ENCODE results near the gene LLGL2.

Gene LLGL2

DNA sequence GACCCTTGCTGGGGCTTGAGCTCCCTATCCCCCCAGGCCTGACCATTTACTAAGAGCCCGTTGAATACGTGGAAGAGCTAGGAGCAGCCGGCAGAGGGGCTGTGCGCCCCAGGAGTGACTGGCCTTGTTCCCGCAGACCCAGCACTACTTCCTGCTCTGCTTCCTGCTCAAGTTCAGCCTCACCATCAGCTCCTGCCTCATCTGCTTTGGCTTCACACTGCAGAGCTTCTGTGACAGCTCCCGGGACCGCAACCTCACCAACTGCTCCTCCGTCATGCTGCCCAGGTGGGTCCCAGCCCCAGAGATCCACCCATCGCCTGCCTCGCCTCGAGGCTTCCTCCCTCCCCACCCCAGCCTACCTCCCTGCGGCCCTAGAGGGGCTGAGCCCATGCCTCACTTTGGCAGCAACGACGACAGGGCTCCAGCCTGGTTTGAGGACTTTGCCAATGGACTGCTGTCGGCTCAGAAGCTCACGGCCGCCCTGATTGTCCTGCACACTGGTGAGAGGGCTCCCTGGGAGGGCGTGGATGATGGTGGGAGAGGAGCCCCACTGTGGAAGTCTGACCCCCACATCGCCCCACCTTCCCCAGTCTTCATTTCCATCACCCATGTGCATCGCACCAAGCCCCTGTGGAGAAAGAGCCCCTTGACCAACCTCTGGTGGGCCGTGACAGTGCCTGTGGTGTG lies 27.3 kb upstream of the LLGL2 start:
- Mint-ChIP-seq H3K27ac (no peak overlapping the region), H3K9me3 (no peaks in the 10 kb centered on the region), H3K36me3 (ENCODE audit: insufficient read depth) (peaks cover 6% of the 10 kb centered on the region), H3K4me1 (ENCODE audit: low read depth in 2 of 2) (peaks cover 0 to 2% of the 10 kb centered on the region in 2 donors), H3K27me3 (no peaks in the 10 kb centered on the region), H3K4me3 (no peak overlapping the region)
- DNase-seq, result no peak
- ATAC-seq (replicated peaks), result no peak

DNA sequence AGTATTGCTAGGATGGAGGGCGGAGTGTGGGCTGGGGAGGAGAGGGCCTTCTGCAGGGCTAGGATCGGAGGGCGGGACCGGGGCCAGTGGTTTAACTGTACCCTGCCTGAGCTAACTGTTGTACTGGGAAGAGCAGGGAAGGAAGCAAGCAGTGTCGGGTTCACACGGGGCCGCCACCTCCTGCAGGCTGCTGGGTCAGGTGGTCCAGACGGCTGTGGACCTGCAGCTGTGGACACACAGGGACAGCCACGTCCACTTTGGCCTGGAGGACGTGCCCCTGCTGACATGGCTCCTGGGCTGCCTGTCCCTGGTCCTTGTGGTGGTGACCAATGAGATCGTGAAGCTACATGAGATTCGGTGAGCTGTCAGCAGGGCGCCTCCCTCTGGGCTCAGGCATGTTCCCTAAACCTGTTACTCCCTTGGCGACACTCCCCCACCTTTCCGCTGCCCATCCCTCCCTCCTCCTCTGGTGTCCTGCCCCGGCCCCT lies 26.7 kb upstream of the LLGL2 start:
- H3K9me3 Mint-ChIP-seq, result no peaks in the 10 kb centered on the region
- H3K27me3 Mint-ChIP-seq, result no peaks in the 10 kb centered on the region
- peaks cover 0 to 2% of the 10 kb centered on the region in 2 donors for H3K4me1 Mint-ChIP-seq (ENCODE audit: low read depth in 2 of 2)
- ATAC-seq (replicated peaks) (no peak), DNase-seq (no peak)
- H3K27ac Mint-ChIP-seq, result no peak overlapping the region
- no peak overlapping the region for H3K4me3 Mint-ChIP-seq
- peaks cover 6% of the 10 kb centered on the region for H3K36me3 Mint-ChIP-seq (ENCODE audit: insufficient read depth)

DNA sequence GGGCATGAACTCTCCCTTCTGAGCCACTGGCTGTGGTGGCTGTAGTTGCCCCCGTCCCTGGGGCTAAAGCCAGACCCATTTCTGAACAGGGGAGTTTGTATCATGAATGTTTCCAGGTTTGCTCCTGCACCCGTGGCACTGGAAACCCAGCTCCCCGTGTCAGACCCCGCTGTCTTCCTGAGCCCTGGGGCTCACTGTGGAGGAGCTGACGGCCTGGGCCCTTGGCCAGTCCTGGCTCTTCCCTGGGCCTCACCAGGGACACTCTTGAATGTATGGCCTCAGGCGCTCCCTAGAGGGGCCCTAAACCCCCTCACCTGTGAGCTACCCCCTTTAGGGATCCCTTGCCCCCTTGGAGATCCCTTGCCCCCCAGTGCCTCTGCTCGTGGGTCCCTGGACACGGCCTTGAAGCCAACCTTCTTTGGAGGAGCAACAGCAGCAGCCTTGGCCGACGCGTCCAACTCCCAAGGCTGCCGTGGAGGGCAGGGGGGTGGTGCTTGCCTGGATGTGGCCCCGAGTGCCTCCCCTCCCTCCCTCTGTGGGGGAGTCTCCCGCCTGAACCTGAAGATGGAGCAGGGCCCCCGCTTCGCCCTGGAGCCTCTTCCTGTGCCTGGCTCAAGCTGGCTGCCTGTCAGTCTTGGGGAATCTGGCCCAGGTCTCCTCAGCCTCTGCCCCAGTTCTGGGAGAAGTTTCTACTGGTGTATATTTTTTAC lies 26.0 kb upstream of the LLGL2 start:
- Mint-ChIP-seq H3K27ac (peak overlapping the region in 1 of 2 donors; percentile 29), H3K4me1 (ENCODE audit: low read depth in 2 of 2) (peaks cover 4 to 5% of the 10 kb centered on the region in 2 donors), H3K27me3 (no peaks in the 10 kb centered on the region), H3K4me3 (no peak overlapping the region), H3K36me3 (ENCODE audit: insufficient read depth) (peaks cover 6% of the 10 kb centered on the region), H3K9me3 (no peaks in the 10 kb centered on the region)
- DNase-seq, result no peak
- no peak for ATAC-seq (replicated peaks)

DNA sequence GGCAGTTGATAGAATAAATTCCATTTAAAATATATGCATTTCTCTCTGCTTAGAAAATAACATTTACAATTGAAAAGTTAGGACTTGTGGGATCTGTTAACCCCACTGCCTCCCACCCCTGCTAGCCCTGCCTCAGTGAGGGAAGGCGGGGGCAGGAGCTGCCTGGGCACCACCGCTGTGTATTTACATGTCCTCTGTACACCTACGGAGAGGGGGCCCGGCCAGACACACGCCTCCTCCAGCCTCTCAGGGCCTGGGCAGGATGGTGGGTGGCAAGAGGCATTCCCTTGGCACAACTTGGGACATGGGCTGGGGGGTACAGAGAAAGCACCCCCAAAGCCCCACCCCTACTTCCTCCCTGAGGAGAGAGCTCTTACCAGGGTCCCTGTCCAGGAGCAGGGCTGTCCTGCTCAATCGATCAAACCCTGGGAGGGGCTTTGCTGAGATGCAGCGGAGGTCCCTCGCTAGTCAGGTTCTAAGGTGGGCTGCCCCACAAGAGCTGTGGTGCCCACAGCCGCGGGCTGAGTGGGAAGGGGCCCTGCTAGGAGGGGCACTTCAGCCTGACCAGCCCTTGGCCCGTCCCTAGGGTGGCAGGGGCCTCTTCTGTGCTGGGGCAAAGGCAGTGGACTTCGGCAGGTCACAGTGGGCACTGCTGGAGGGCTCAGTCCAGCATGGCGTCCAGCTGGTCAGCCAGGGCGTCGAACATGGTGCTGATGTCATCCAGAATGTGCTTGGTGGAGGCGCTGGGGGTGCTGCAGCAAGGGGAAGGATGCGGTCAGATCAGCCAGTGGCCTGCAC lies 24.9 kb upstream of the LLGL2 start:
- Mint-ChIP-seq H3K4me1 (ENCODE audit: low read depth in 2 of 2) (peaks cover 5% of the 10 kb centered on the region in 2 donors), H3K4me3 (no peak overlapping the region), H3K36me3 (ENCODE audit: insufficient read depth) (peaks cover 3% of the 10 kb centered on the region), H3K27me3 (no peaks in the 10 kb centered on the region), H3K27ac (peak overlapping the region in 1 of 2 donors; percentile 46), H3K9me3 (no peaks in the 10 kb centered on the region)
- DNase-seq (no peak), ATAC-seq (replicated peaks) (no peak)

DNA sequence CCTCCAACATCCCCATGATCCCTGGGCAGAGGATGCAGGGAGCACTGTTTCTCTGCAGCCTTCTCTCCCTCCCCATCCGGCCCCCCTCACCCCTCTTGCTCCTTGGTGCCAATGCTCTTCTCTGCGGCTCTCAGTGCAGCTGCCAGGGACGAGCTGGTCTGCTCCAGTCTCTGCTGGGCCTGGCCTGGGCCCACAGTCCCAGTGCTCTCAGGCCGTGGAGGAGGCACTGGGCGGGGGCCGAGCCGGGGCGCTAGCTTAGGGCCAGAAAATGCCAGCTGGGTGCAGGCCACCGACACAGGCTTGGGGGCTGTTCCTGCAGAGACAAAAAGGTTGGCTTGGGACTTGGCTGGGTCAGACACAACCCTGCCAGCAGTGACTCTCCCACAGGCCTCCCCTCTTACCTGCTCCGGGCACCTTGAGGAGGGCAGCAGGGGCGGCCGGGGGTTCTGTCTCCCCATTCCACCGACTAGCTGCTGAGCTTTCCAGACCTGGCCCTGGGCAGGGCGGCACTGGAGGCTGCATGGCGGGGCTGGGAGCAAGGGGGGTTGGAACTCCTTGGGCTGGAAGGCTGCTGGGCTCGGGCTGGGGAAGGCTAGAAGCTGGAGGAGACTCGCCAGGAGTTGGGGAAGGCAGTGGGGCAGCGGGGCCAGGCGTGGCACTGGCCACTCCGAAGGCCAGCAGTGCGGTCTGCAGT lies 24.0 kb upstream of the LLGL2 start:
- H3K27ac Mint-ChIP-seq, result peak overlapping the region; percentile 15 to 46
- H3K36me3 Mint-ChIP-seq (ENCODE audit: insufficient read depth), result peaks cover 3% of the 10 kb centered on the region
- no peak overlapping the region for H3K4me3 Mint-ChIP-seq
- H3K27me3 Mint-ChIP-seq, result no peaks in the 10 kb centered on the region
- no peaks in the 10 kb centered on the region for H3K9me3 Mint-ChIP-seq
- DNase-seq (no peak), ATAC-seq (replicated peaks) (no peak)
- H3K4me1 Mint-ChIP-seq (ENCODE audit: low read depth in 2 of 2), result peaks cover 5% of the 10 kb centered on the region in 2 donors

DNA sequence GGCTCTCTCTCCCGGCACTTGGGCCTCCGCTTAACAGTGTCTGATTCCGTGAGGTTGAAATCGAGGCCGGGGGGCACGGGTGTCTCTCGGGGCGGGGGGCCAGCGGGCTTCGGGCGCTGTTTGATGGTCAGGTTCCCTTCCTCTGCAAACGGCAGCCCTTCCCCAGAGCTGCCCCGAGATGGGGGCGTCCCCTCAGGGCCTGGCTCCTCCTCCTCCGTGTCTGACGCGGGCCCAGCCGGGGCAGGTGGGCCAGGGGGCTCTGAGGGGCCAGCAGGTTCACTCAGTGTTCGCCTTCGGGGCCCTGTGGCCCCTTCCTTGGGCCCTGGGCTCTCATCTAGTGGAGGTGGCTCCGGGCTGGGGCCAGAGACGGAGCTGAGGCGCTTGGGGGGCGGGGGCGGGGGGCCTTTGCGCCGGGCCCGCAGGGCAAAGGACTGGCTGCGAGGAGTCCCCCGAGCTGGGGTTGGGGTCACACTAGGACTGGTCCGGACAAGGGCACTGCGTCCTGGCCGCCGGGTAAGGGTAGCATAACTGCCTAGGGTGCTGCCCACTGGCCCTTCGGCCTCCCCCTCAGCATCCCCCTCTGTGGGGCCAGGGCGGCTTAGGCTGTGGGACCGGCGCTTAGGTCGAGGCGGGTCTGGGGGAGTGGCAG lies 23.3 kb upstream of the LLGL2 start:
- Mint-ChIP-seq H3K4me1 (ENCODE audit: low read depth in 2 of 2) (peaks cover 5% of the 10 kb centered on the region in 2 donors), H3K27ac (no peak overlapping the region), H3K36me3 (ENCODE audit: insufficient read depth) (peaks cover 3% of the 10 kb centered on the region), H3K4me3 (no peak overlapping the region), H3K9me3 (no peaks in the 10 kb centered on the region), H3K27me3 (no peaks in the 10 kb centered on the region)
- ATAC-seq (replicated peaks) (no peak), DNase-seq (no peak)

DNA sequence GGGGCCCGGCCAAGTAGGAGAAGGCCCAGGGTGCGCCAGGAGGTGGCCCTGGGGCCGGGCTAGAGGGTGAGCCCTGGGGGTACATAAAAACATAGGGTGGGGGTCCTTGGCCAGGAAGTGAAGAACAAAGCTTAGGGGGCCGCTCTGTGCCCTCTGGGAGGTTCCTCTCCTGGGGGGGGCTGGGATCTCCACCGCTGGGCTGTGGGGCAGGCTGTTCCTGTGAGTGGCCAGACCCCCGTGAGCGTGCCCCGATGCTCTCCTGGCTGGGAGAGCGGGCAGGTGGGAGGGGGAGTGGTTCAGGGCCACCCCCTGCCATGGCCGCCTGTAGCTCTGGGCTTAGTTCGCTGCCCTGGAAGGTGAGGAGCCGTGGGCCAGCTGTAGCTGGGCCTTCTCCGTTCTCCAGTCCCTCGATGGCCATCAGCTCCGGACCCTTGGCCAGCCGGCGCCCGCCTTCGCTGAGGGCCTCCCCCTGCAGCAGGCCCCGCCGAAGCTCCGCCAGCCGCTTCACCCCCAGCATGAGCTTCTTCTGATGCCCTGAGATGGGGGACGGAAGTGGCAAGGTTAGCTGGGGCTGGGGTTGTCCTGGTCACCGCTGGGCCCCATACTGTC lies 22.7 kb upstream of the LLGL2 start:
- no peak for DNase-seq
- peaks cover 3 to 5% of the 10 kb centered on the region in 2 donors for H3K4me1 Mint-ChIP-seq (ENCODE audit: low read depth in 2 of 2)
- H3K36me3 Mint-ChIP-seq (ENCODE audit: insufficient read depth), result no peaks in the 10 kb centered on the region
- no peaks in the 10 kb centered on the region for H3K9me3 Mint-ChIP-seq
- no peak overlapping the region for H3K27ac Mint-ChIP-seq
- no peaks in the 10 kb centered on the region for H3K27me3 Mint-ChIP-seq
- ATAC-seq (replicated peaks), result no peak
- H3K4me3 Mint-ChIP-seq, result no peak overlapping the region

DNA sequence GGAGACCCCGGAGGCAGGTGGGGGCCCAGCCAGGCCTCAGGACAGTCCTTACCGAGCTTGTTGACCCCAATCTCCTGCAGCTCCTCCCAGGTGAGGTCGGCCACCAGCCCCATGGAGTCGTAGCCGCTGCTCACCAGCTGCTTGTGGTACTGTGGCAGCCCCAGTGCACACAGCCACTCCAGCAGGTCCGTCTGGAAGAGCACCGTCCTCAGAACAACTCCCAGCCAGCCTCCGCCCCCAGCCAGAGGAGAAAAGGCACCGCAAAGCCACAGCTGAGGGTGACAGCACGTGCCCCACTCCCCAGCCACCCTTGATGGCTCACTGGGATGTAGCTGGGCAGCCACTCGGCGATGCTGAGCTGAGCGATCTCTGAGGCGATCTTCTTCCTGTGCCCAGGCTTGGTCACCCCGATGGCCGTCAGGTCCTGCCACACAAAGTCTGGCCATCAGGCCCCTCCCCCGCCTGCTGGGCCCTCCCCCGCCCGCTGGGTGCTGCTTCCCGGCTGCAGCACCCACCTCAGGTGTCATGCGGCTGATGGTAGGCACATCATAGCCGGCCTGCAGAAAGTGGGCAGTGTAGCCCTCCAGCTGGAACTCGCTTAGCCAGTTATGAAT lies 22.1 kb upstream of the LLGL2 start:
- Mint-ChIP-seq H3K27me3 (no peaks in the 10 kb centered on the region), H3K4me3 (no peak overlapping the region), H3K36me3 (ENCODE audit: insufficient read depth) (no peaks in the 10 kb centered on the region), H3K9me3 (no peaks in the 10 kb centered on the region), H3K27ac (no peak overlapping the region), H3K4me1 (ENCODE audit: low read depth in 2 of 2) (peaks cover 3 to 5% of the 10 kb centered on the region in 2 donors)
- ATAC-seq (replicated peaks) (peak; percentile 2), DNase-seq (no peak)

DNA sequence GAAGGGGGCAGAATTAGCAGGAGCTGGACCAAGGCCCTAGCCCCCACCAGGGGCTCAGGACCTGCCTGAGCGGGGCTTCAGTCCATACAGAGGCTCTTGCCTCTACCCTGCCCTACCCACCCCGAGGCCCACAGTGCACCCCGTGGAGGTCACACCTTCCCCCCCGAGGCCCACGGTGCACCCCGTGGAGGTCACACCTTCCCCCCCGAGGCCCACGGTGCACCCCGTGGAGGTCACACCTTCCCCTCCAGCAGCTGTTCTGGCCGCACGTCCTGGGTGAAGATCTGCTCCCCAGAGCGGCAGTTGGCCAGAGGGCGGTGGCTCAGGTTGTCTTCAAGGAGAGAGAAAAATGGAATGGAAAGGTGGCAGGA lies 21.5 kb upstream of the LLGL2 start:
- peak in 2 of 3 experiments; percentile 23 to 32 for DNase-seq
- Mint-ChIP-seq H3K36me3 (ENCODE audit: insufficient read depth) (no peaks in the 10 kb centered on the region), H3K27ac (no peak overlapping the region), H3K9me3 (no peaks in the 10 kb centered on the region), H3K4me1 (ENCODE audit: low read depth in 2 of 2) (peaks cover 3 to 5% of the 10 kb centered on the region in 2 donors), H3K27me3 (no peaks in the 10 kb centered on the region), H3K4me3 (peak overlapping the region; percentile 49 to 55)
- peak; percentile 92 for ATAC-seq (replicated peaks)

DNA sequence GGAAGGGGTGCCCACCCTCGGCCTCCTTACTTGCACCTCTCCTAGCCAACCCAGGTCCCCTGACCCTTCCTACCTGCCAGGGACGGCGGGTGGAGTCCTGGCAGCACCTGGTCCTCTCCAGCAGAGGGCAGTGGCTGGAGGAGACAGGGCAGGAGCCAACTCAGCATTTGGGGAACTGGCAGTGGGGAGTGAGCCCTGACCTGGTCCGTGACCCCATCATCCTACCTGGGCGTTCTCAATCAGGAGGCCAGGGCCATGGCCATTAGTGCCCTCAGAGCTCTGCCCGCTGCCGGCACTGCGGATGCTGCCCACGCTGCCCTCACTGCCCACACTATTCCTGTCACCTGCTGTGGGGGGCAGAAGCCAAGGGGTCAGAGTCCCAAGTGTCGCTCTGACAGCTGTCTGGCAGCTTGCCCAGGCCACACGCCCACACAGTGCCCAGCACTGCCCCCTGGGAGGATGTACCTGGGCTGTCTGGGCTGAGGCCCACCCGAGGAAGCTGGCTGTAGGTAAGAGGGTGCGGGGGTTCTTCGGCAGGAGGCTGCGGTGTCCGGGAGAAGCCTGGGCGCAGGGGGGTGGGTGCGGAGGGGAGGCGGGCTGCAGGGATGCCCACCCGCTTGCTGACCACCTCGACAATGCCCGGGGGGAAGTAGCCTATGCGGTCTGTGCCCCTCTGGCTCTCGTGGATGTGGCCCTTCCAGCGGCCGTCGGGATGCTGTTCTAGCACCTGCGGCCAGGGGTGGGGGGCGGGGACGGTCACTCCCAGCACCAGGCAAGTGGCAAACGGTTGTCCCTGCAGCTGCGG lies 20.9 kb upstream of the LLGL2 start:
- H3K4me3 Mint-ChIP-seq, result peak overlapping the region; percentile 49 to 55
- peaks cover 3 to 5% of the 10 kb centered on the region in 2 donors for H3K4me1 Mint-ChIP-seq (ENCODE audit: low read depth in 2 of 2)
- DNase-seq, result peak; percentile 24 to 45 (median 39)
- H3K27me3 Mint-ChIP-seq, result no peaks in the 10 kb centered on the region
- no peaks in the 10 kb centered on the region for H3K36me3 Mint-ChIP-seq (ENCODE audit: insufficient read depth)
- no peaks in the 10 kb centered on the region for H3K9me3 Mint-ChIP-seq
- ATAC-seq (replicated peaks), result peak; percentile 61
- H3K27ac Mint-ChIP-seq, result no peak overlapping the region

DNA sequence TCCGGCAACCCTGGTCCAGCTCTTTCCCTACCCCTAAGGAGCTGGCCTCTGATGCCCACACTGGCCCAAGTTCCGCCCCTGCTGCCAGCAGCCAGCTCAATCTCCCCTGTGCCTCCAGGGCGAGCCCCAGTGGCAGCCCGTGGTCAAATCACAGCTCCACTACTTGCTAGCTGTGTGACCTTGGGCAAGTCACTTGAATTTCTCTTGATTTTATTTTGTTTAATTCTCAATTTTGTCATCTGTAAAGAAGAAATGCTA lies 20.4 kb upstream of the LLGL2 start:
- no peak for DNase-seq

DNA sequence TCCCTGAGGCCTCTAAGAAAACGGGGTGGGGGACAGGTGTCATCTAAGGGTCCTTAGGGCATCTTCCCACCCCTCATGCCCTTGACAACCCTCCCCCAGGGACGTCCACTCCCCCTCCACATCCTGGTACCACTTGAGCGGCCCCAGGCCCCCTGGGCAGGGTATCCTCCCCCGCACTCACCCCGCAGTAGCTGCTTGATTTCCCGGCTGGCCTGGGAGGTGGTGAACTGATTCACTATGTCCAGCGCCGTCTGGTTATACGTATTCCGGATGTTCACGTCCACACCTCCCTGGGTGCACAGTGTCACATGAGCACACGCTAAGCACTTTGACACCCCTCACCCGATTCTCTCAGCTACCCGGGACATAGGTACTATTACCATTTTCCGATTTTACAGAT lies 19.9 kb upstream of the LLGL2 start:
- peaks cover 3 to 5% of the 10 kb centered on the region in 2 donors for H3K4me1 Mint-ChIP-seq (ENCODE audit: low read depth in 2 of 2)
- DNase-seq, result no peak
- no peaks in the 10 kb centered on the region for H3K27me3 Mint-ChIP-seq
- no peak for ATAC-seq (replicated peaks)
- H3K9me3 Mint-ChIP-seq, result no peaks in the 10 kb centered on the region
- no peak overlapping the region for H3K4me3 Mint-ChIP-seq
- no peaks in the 10 kb centered on the region for H3K36me3 Mint-ChIP-seq (ENCODE audit: insufficient read depth)
- H3K27ac Mint-ChIP-seq, result no peak overlapping the region

More for the DNA sequence above, 20.4 kb upstream of the LLGL2 start:
- Mint-ChIP-seq H3K36me3 (ENCODE audit: insufficient read depth) (no peaks in the 10 kb centered on the region), H3K4me3 (no peak overlapping the region), H3K27me3 (no peaks in the 10 kb centered on the region), H3K27ac (no peak overlapping the region), H3K9me3 (no peaks in the 10 kb centered on the region), H3K4me1 (ENCODE audit: low read depth in 2 of 2) (peaks cover 3 to 5% of the 10 kb centered on the region in 2 donors)
- ATAC-seq (replicated peaks), result no peak

All from effector memory CD8-positive, alpha-beta T cell (primary cell).